Measurements from ENCODE around the gene CDAN1. TPM values are rescaled to one million over a fixed set of nuclear protein-coding genes. Genes with fewer than 3 reads are reported as not detected.

The CDAN1 gene
- total and polyA plus RNA-seq, 2 of the 4 experiments (the other 2 are of a cell fraction), result 4.7 to 5.6 TPM

GRCh38 chr15:42749266-42749665 is 12.3 kb upstream of the CDAN1 start:
- in situ Hi-C loops (cut with MboI; ENCODE audit: low sequenced_read_pairs) (no loop called here), intact Hi-C loops (cut with micrococcal nuclease) (no loop called here), dilution Hi-C loops (cut with HindIII; ENCODE audit: low sequenced_read_pairs, unreplicated experiment) (no loop called here)
- no peak overlapping the region for H3K4me3 ChIP-seq (ENCODE audit: insufficient read depth, low read depth, low read length)
- no peak overlapping the region for H3K18ac ChIP-seq (ENCODE audit: low read depth, low read length)
- H2AK5ac ChIP-seq (ENCODE audit: low read depth, low read length), result no peak overlapping the region
- no peak overlapping the region for H3K4me2 ChIP-seq (ENCODE audit: low read depth, low read length)
- H4K8ac ChIP-seq (ENCODE audit: low read depth in 2 of 2, low read length in 2 of 2), result no peak overlapping the region
- no peak overlapping the region for H2BK5ac ChIP-seq (ENCODE audit: low read depth, low read length, poor library complexity, severe bottlenecking)
- no peak overlapping the region for H3K9ac ChIP-seq (ENCODE audit: low read depth, low read length)
- no peak overlapping the region for H3K56ac ChIP-seq (ENCODE audit: extremely low read depth, insufficient read depth, low read length)
- peaks cover 4% of the 10 kb centered on the region; the same call in 1 of the 2 replicates for H3K9me1 ChIP-seq (ENCODE audit: insufficient read depth, low read length)
- ChIA-PET POLR2A (ENCODE audit: unreplicated experiment) (no interaction called here), CTCF (no interaction called here)
- no peak overlapping the region for H4K91ac ChIP-seq (ENCODE audit: insufficient read depth, low read depth, low read length)
- peaks cover 10% of the 10 kb centered on the region for H3K36me3 ChIP-seq (ENCODE audit: control insufficient read depth, insufficient read depth, low read length)
- no peaks in the 10 kb centered on the region for H3K4me1 ChIP-seq (ENCODE audit: control insufficient read depth, insufficient read depth, low read length)
- H3K27me3 ChIP-seq (ENCODE audit: control insufficient read depth, insufficient read depth, low read length), result no peaks in the 10 kb centered on the region
- ATAC-seq (ENCODE audit: low read depth) (no peak), DNase-seq (no peak)
- no peak overlapping the region for H3K27ac ChIP-seq (ENCODE audit: insufficient read depth, low read length)
- no CpG with 5 or more reads among the region's 1 CpG for WGBS, 2 experiments (ENCODE audit: extremely low coverage in 2 of 2, insufficient read length in 1 of 2)
- H2AK9ac ChIP-seq (replicated peaks; ENCODE audit: low read depth, low read length, poor library complexity), result no peak overlapping the region
- no TSS peak for BruUV-seq (replicated peaks)
- H2BK120ac ChIP-seq (ENCODE audit: low read depth, low read length), result no peak overlapping the region
- no peak overlapping the region for H2BK20ac ChIP-seq (ENCODE audit: low read depth, low read length)
- H4K20me1 ChIP-seq (ENCODE audit: insufficient read depth, low read length), result no peaks in the 10 kb centered on the region
- no peak overlapping the region for H2BK15ac ChIP-seq (ENCODE audit: low read depth, low read length)
- no peak overlapping the region for H2AFZ ChIP-seq (replicated peaks; ENCODE audit: low read length, poor library complexity)
- H3K14ac ChIP-seq (replicated peaks; ENCODE audit: low read depth, low read length), result no peak overlapping the region
- no peaks in the 10 kb centered on the region for H3K79me1 ChIP-seq (ENCODE audit: low read depth in 1 of 2, low read length in 2 of 2)
- no peak overlapping the region for H4K5ac ChIP-seq (ENCODE audit: low read depth, low read length)
- TF ChIP-seq RCOR1 (IDR thresholded peaks at IDR 0.05; ENCODE audit: insufficient replicate concordance, low read length) (no peak), RFX5 (IDR thresholded peaks at IDR 0.05; ENCODE audit: low read depth, low read length) (no peak), SMC3 (IDR thresholded peaks at IDR 0.05; ENCODE audit: low read depth, low read length) (no peak), ELK1 (IDR thresholded peaks at IDR 0.05; ENCODE audit: borderline replicate concordance, low read depth, low read length) (no peak)
- no peaks in the 10 kb centered on the region for H3K9me3 ChIP-seq (ENCODE audit: control insufficient read depth, insufficient read depth, low read length)
- no peak overlapping the region for H3K4ac ChIP-seq (ENCODE audit: low read depth, low read length)
- H3K23ac ChIP-seq (ENCODE audit: low read depth, low read length), result no peak overlapping the region

Data from IMR-90 (cell line).